K562 (cell line): ENCODE results near the gene ANO9. TPM values are rescaled to one million over a fixed set of nuclear protein-coding genes. Genes with fewer than 3 reads are reported as not detected.

Source experiments
- CTBP1 ChIP-seq: fragments of 450-650 bp; IDR thresholded peaks from 2 replicates; pipeline ENCODE4 v1.6.1; 2016; ENCODE audit warnings: borderline replicate concordance
- HNRNPL ChIP-seq: fragments of 200-400 bp; formaldehyde crosslinking; IDR thresholded peaks from 2 replicates; pipeline ENCODE4 v1.6.1; 2017; ENCODE audit warnings: low read depth, mild to moderate bottlenecking, low read length
- KAT7 ChIP-seq: sonication (generic); formaldehyde crosslinking; IDR thresholded peaks from 2 replicates; pipeline ENCODE4 v1.8.0; 2022; ENCODE audit warnings: missing genetic modification reagents, mild to moderate bottlenecking, borderline replicate concordance
- NBN ChIP-seq: fragments of 450-650 bp; IDR thresholded peaks from 2 replicates; pipeline ENCODE4 v1.6.1; 2016; ENCODE audit warnings: low read depth, mild to moderate bottlenecking
- SMAD4 ChIP-seq: fragments of 250-450 bp; sonication (Bioruptor Pico); conservative IDR thresholded peaks from 2 replicates; pipeline ENCODE4 v1.8.0; 2021; ENCODE audit warnings: inconsistent platforms, mild to moderate bottlenecking, moderate library complexity
- SUPT5H ChIP-seq: fragments of 450-650 bp; IDR thresholded peaks from 2 replicates; pipeline ENCODE4 v1.6.1; 2016
- ZBTB43 ChIP-seq: sonication (generic); formaldehyde crosslinking; IDR thresholded peaks from 2 replicates; pipeline ENCODE4 v1.8.0; 2023; ENCODE audit warnings: mild to moderate bottlenecking, missing genetic modification reagents
- polyA plus RNA-seq, 8 experiments: library from polyadenylated mRNA; depleted of rRNA in 4 of 8; stranded (reverse) in 5 of 8; unstranded in 3 of 8; fragments of >200 nt; fragmentation: Nextera tagmentation in 2 of 8; fragmentation: Illumina TruSeq in 1 of 8; extraction: Ambion mirVana in 2 of 8; extraction: Trizol in 1 of 8; gene quantifications; 2 replicates each; pipeline versions ENCODE4 v1.2.1 to v1.2.3, GENCODE V29; 2011 to 2014; ENCODE audit warnings: inconsistent platforms in 1 of 8, missing spikeins in 1 of 8
- total RNA-seq, 7 experiments: library from RNA; depleted of rRNA in 6 of 7; stranded (reverse); fragments of >200 nt in 6 of 7; fragmentation: Illumina TruSeq in 2 of 7; extraction: Trizol in 2 of 7; gene quantifications; 2 replicates each; pipeline versions ENCODE4 v1.2.1 to v1.2.3, GENCODE V29; 2011 to 2021; ENCODE audit warnings: low replicate concordance in 1 of 7
- TF ChIP-seq, protein P1 (sequence below): fragments of 450-650 bp; IDR thresholded peaks from 2 replicates; pipeline ENCODE4 v1.6.1; 2016; ENCODE audit warnings: mild to moderate bottlenecking, moderate library complexity
- TF ChIP-seq, protein P2 (sequence below): fragments of 450-650 bp; IDR thresholded peaks from 2 replicates; pipeline ENCODE4 v1.6.1; 2016; ENCODE audit warnings: antibody characterized with exemption
- TF ChIP-seq, protein P3 (sequence below): fragments of 450-650 bp; IDR thresholded peaks from 2 replicates; pipeline ENCODE4 v1.6.1; 2018; ENCODE audit warnings: mild to moderate bottlenecking, low read depth; ENCODE audit not compliant: partially characterized antibody

The ANO9 gene
- total and polyA plus RNA-seq, 9 of the 15 experiments (the other 6 are each of a cell fraction or from before 2014, with no cell fraction given): 0.20 to 14.5 (median 4.5) TPM

DNA sequence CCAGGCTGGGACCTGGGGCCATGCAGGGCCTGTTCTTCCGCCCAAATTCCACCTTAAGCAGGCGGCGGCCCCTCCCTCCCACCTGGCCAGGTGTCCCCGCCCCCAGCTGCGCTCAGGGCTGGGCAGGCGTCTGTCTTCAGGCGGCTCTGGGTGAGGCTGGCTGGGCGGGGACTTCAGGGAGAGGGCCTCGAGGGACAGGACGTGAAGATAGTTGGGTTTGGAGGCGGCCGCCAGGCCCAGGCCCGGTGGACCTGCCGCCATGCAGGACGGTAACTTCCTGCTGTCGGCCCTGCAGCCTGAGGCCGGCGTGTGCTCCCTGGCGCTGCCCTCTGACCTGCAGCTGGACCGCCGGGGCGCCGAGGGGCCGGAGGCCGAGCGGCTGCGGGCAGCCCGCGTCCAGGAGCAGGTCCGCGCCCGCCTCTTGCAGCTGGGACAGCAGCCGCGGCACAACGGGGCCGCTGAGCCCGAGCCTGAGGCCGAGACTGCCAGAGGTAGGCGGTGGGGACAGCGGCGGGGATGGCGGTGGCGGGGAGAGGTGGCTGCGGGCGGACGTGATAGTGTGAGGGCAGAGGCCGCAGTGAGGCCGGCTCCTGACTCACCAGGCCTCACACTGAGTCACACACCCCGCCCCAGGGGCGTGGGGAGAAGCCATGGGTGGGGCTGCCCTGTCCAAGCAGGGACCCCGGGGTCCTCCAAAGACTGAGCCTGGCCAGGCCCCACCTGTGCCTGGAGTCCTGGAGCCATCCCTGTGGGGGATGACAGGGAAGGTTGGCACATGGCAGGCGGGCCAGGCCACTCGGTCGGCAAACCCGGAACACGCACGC lies 47.6 kb downstream of the ANO9 start, which contains the start of gene PKP3 (continued):
- TF ChIP-seq CTBP1 (peak; percentile 50; the same call in 1 of the 2 replicates), SMAD4 (CRISPR knock-in tag) (peak; percentile 71), KAT7 (CRISPR knock-in tag) (peak; percentile 63; the same call in 1 of the 2 replicates), NBN (0 out of 2 replicates have a peak, but pooled peaks have one; percentile 33), HNRNPL (peak; percentile 54; the same call in 1 of the 2 replicates), ZBTB43 (CRISPR knock-in tag) (peak; percentile 59; the same call in 1 of the 2 replicates), SUPT5H (peak; percentile 66; the same call in 1 of the 2 replicates)
- TF ChIP-seq, protein P1, sequence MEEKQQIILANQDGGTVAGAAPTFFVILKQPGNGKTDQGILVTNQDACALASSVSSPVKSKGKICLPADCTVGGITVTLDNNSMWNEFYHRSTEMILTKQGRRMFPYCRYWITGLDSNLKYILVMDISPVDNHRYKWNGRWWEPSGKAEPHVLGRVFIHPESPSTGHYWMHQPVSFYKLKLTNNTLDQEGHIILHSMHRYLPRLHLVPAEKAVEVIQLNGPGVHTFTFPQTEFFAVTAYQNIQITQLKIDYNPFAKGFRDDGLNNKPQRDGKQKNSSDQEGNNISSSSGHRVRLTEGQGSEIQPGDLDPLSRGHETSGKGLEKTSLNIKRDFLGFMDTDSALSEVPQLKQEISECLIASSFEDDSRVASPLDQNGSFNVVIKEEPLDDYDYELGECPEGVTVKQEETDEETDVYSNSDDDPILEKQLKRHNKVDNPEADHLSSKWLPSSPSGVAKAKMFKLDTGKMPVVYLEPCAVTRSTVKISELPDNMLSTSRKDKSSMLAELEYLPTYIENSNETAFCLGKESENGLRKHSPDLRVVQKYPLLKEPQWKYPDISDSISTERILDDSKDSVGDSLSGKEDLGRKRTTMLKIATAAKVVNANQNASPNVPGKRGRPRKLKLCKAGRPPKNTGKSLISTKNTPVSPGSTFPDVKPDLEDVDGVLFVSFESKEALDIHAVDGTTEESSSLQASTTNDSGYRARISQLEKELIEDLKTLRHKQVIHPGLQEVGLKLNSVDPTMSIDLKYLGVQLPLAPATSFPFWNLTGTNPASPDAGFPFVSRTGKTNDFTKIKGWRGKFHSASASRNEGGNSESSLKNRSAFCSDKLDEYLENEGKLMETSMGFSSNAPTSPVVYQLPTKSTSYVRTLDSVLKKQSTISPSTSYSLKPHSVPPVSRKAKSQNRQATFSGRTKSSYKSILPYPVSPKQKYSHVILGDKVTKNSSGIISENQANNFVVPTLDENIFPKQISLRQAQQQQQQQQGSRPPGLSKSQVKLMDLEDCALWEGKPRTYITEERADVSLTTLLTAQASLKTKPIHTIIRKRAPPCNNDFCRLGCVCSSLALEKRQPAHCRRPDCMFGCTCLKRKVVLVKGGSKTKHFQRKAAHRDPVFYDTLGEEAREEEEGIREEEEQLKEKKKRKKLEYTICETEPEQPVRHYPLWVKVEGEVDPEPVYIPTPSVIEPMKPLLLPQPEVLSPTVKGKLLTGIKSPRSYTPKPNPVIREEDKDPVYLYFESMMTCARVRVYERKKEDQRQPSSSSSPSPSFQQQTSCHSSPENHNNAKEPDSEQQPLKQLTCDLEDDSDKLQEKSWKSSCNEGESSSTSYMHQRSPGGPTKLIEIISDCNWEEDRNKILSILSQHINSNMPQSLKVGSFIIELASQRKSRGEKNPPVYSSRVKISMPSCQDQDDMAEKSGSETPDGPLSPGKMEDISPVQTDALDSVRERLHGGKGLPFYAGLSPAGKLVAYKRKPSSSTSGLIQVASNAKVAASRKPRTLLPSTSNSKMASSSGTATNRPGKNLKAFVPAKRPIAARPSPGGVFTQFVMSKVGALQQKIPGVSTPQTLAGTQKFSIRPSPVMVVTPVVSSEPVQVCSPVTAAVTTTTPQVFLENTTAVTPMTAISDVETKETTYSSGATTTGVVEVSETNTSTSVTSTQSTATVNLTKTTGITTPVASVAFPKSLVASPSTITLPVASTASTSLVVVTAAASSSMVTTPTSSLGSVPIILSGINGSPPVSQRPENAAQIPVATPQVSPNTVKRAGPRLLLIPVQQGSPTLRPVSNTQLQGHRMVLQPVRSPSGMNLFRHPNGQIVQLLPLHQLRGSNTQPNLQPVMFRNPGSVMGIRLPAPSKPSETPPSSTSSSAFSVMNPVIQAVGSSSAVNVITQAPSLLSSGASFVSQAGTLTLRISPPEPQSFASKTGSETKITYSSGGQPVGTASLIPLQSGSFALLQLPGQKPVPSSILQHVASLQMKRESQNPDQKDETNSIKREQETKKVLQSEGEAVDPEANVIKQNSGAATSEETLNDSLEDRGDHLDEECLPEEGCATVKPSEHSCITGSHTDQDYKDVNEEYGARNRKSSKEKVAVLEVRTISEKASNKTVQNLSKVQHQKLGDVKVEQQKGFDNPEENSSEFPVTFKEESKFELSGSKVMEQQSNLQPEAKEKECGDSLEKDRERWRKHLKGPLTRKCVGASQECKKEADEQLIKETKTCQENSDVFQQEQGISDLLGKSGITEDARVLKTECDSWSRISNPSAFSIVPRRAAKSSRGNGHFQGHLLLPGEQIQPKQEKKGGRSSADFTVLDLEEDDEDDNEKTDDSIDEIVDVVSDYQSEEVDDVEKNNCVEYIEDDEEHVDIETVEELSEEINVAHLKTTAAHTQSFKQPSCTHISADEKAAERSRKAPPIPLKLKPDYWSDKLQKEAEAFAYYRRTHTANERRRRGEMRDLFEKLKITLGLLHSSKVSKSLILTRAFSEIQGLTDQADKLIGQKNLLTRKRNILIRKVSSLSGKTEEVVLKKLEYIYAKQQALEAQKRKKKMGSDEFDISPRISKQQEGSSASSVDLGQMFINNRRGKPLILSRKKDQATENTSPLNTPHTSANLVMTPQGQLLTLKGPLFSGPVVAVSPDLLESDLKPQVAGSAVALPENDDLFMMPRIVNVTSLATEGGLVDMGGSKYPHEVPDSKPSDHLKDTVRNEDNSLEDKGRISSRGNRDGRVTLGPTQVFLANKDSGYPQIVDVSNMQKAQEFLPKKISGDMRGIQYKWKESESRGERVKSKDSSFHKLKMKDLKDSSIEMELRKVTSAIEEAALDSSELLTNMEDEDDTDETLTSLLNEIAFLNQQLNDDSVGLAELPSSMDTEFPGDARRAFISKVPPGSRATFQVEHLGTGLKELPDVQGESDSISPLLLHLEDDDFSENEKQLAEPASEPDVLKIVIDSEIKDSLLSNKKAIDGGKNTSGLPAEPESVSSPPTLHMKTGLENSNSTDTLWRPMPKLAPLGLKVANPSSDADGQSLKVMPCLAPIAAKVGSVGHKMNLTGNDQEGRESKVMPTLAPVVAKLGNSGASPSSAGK: peak; percentile 73
- TF ChIP-seq, protein P2, sequence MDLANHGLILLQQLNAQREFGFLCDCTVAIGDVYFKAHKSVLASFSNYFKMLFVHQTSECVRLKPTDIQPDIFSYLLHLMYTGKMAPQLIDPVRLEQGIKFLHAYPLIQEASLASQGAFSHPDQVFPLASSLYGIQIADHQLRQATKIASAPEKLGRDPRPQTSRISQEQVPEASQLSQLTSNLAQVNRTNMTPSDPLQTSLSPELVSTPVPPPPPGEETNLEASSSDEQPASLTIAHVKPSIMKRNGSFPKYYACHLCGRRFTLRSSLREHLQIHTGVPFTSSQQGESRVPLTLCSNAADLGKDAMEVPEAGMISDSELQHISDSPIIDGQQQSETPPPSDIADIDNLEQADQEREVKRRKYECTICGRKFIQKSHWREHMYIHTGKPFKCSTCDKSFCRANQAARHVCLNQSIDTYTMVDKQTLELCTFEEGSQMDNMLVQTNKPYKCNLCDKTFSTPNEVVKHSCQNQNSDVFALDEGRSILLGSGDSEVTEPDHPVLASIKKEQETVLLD: peak; percentile 67; the same call in 1 of the 2 replicates
- TF ChIP-seq, protein P3, sequence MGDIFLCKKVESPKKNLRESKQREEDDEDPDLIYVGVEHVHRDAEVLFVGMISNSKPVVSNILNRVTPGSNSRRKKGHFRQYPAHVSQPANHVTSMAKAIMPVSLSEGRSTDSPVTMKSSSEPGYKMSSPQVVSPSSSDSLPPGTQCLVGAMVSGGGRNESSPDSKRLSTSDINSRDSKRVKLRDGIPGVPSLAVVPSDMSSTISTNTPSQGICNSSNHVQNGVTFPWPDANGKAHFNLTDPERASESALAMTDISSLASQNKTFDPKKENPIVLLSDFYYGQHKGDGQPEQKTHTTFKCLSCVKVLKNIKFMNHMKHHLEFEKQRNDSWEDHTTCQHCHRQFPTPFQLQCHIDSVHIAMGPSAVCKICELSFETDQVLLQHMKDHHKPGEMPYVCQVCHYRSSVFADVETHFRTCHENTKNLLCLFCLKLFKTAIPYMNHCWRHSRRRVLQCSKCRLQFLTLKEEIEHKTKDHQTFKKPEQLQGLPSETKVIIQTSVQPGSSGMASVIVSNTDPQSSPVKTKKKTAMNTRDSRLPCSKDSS: no peak
